Muscle of leg (tissue), 11 donors: ENCODE measurements around the gene ITPRID2. TPM values are rescaled to one million over a fixed set of nuclear protein-coding genes. Genes with fewer than 3 reads are reported as not detected.

Experiments
- DNase-seq: peaks from one replicate; pipeline ENCODE4 v3.0.0; 2013
- H3K27ac ChIP-seq: one replicate; pipeline ENCODE4 v1.5.1; 2013; ENCODE audit warnings: mild to moderate bottlenecking, low read length, control low read depth
- H3K27me3 ChIP-seq: one replicate; pipeline ENCODE4 v1.6.1; 2013; ENCODE audit warnings: low read length; ENCODE audit not compliant: control insufficient read depth, insufficient read depth
- H3K36me3 ChIP-seq: one replicate; pipeline ENCODE4 v1.6.1; 2013; ENCODE audit warnings: low read length; ENCODE audit not compliant: control insufficient read depth, insufficient read depth
- H3K4me1 ChIP-seq: one replicate; pipeline ENCODE4 v1.6.1; 2013; ENCODE audit warnings: low read length; ENCODE audit not compliant: control insufficient read depth, insufficient read depth
- H3K4me3 ChIP-seq: one replicate; pipeline ENCODE4 v1.5.1; 2013; ENCODE audit warnings: low read length, control low read depth
- H3K9me3 ChIP-seq: replicated peaks from 2 replicates; pipeline ENCODE4 v1.6.1; 2013; ENCODE audit warnings: low read depth, low read length; ENCODE audit not compliant: control insufficient read depth
- WGBS: methylation state at CpG from one replicate; pipeline ENCODE4 v1.1.5; 2013; ENCODE audit warnings: missing lambda C conversion rate; ENCODE audit not compliant: insufficient coverage; 5-methylcytosine and 5-hydroxymethylcytosine counted together
- polyA plus RNA-seq, 8 donors: library from polyadenylated mRNA; unstranded; fragments of 120-200 nt; gene quantifications; one replicate each; pipeline versions ENCODE4 v1.2.1 to v1.2.3, GENCODE V29; 2013; ENCODE audit warnings: inconsistent platforms in 1 of 8, low replicate concordance in 1 of 8; ENCODE audit not compliant: insufficient read length in 8 of 8, insufficient read depth in 1 of 8
- total RNA-seq: library from RNA; stranded (reverse); fragments of 120-200 nt; gene quantifications from one replicate; pipeline ENCODE4 v1.2.4, GENCODE V29; 2013

The ITPRID2 gene
- total and polyA plus RNA-seq, 9 donors: 44.2 to 68.8 (median 49.7) TPM

DNA sequence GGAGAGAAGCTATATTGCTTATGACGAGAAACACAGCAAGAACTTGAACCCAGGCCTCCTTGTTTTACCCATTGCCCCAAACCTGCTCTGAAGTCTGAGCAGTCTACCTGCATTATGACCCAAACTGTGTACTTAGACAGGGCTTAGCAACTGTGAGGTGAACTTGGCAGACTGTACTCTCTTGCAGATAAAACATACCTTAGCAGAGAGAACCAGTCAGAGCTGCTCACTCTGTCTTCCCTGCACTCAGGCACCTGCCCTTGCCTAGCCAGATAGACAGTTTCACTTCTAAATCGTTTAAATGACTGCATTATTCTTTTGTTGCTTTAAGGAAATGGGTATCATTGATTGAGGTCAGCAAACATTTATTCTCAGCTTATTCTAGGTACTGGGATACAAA lies 20.3 kb downstream of the ITPRID2 start:
- 100% methylated on average over 1 of the region's 2 CpGs for WGBS
- H3K27ac ChIP-seq: no peak overlapping the region

DNA sequence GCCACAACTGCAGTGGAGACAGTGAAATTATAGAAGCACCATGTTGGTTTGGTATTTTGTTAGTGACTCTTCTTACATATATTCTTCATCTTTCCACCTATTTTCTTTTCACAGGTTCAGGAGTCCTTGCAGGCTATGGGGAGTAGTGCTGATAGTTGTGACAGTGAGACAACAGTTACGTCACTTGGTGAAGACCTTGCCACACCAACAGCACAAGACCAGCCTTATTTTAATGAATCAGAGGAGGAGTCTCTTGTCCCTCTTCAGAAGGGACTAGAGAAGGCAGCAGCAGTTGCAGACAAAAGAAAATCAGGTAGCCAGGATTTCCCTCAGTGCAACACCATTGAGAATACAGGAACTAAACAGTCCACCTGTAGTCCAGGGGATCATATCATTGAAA lies 23.6 kb downstream of the ITPRID2 start:
- no CpG with 5 or more reads among the region's 1 CpG for whole genome bisulfite sequencing
- no peaks in the 10 kb centered on the region for H3K4me1 ChIP-seq
- no peak overlapping the region for H3K4me3 ChIP-seq
- peaks cover 37% of the 10 kb centered on the region for H3K36me3 ChIP-seq
- no peaks in the 10 kb centered on the region for H3K27me3 ChIP-seq
- no peaks in the 10 kb centered on the region for H3K9me3 ChIP-seq
- H3K27ac ChIP-seq: no peak overlapping the region
- no peak for DNase-seq

More for the DNA sequence above, 20.3 kb downstream of the ITPRID2 start:
- Histone ChIP-seq H3K36me3 (peaks cover 27% of the 10 kb centered on the region), H3K27me3 (no peaks in the 10 kb centered on the region), H3K4me1 (no peaks in the 10 kb centered on the region), H3K9me3 (no peaks in the 10 kb centered on the region), H3K4me3 (no peak overlapping the region)
- DNase-seq: no peak

DNA sequence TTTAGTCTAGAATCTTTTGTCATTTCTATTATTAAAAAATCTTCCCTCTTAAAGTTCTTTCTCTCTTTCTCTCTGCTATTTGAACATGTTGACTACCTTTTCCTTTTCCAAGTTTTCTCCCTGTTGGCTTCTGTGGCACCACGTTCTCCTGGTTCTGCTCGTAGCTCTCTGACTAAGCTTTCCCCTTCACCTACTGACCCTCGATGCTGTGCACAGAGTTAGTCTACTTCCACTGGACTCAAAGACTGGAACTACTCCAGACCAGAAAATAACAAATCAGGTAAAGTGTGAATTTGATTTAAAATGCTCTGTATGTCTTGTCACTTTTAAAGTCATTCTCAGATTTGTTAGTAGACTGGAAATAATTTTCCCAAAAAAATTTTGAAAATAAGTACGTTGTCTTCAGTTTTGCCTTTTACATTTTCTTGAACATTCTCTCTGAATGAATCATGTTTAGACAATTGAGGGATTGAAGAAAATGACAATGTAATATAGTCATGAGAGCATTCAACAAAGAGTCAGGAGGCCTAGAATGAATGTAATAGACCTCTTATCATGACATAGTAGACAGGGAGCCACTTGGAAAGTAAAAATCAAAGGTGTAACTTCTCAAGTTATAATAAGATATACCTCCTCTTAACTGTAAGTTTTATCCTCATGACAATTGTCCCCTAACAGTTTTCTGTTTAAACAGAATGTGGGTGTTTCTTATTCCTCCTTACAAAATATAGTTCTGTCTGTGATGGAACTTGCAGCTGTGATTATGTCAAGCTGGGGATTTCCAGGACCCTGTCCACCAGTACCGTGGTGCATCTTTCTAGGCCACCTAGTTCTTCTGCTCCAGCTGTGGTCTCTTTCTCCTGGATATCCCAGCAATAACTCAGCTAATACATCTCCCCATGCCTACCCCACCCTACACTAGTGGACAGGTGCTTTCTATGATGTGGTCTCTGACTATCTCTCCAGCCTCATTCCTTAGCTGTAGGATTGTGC lies 25.5 kb downstream of the ITPRID2 start:
- Histone ChIP-seq H3K4me3 (no peak overlapping the region), H3K27me3 (no peaks in the 10 kb centered on the region), H3K36me3 (peaks cover 40% of the 10 kb centered on the region), H3K27ac (no peak overlapping the region), H3K4me1 (no peaks in the 10 kb centered on the region), H3K9me3 (no peaks in the 10 kb centered on the region)
- WGBS: 33% methylated on average over 1 of the region's 5 CpGs
- DNase-seq: no peak

DNA sequence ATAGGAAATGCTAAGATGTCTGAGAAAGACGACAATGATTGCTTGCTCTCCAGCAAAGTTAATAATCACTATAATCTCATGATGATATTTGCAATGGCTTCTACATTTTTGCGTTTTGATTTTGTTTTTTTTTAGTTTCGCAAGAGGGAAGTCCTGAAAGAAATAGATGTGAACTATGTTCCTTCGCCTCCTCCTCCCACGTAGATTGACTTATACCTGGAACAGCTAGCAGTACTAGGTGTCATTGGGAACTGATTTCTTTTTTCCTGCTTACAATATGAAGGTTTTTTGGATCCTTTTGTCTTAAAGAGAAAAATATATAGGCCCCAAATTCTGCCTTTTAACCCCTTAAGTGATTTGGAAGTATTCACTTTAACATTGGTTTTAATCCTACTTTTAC lies 26.7 kb downstream of the ITPRID2 start:
- no peak overlapping the region for H3K4me3 ChIP-seq
- no CpG with 5 or more reads among the region's 5 CpGs for WGBS
- H3K27me3 ChIP-seq: no peaks in the 10 kb centered on the region
- H3K9me3 ChIP-seq: no peaks in the 10 kb centered on the region
- no peak for DNase-seq
- no peaks in the 10 kb centered on the region for H3K4me1 ChIP-seq
- H3K36me3 ChIP-seq: peaks cover 42% of the 10 kb centered on the region
- H3K27ac ChIP-seq: no peak overlapping the region

DNA sequence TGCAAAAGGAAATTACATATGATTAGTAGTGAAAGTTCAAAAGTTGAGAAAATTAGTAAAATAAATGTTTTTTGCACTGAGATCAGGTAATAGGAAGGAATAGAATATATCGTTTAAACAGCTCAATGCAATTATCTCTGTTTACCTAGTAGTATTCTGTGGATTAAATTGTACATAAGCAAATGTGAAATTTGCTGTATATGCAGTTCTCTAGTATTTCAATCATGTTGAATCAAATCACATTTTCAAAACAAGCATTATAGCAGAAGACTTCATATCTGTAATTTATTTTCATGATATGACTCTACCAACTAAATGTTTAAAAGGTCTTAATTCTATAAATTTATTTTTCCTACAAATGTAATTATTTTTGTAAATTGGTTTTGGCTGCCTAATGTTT lies 31.6 kb downstream of the ITPRID2 start:
- no peaks in the 10 kb centered on the region for H3K9me3 ChIP-seq
- no peaks in the 10 kb centered on the region for H3K27me3 ChIP-seq
- no peak overlapping the region for H3K4me3 ChIP-seq
- H3K36me3 ChIP-seq: peaks cover 23% of the 10 kb centered on the region
- no peaks in the 10 kb centered on the region for H3K4me1 ChIP-seq
- no peak overlapping the region for H3K27ac ChIP-seq
- no peak for DNase-seq
- no CpG with 5 or more reads among the region's 1 CpG for WGBS

DNA sequence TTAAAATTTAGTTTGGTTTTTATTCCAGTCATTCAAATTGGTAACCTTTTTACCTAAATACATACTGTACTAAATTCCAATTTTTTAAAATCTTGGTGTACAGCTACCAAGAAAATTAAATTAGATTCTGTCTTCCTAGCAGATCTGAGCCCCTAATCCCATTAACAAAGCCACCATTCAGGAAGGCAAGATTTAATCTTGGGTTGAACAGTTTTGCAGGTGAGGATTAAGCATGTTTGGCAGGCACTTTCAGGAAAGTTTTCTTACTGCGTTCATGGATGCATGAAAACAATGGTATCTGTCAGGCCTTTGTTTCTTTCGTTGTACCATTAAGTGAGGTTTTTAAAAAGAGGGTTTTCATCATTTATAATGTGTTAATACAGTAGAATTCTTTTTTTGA lies 32.8 kb downstream of the ITPRID2 start:
- no peak for DNase-seq
- Histone ChIP-seq H3K27ac (no peak overlapping the region), H3K4me1 (no peaks in the 10 kb centered on the region), H3K4me3 (no peak overlapping the region), H3K36me3 (peaks cover 20% of the 10 kb centered on the region), H3K9me3 (no peaks in the 10 kb centered on the region), H3K27me3 (no peaks in the 10 kb centered on the region)
- no CpG with 5 or more reads among the region's 2 CpGs for WGBS

GRCh38 chr2:181934694-181935093 lies 43.2 kb downstream of the ITPRID2 start:
- Histone ChIP-seq H3K36me3 (no peaks in the 10 kb centered on the region), H3K27me3 (no peaks in the 10 kb centered on the region)
- 100% methylated on average over 3 of the region's 5 CpGs for WGBS

GRCh38 chr2:181937473-181937872 lies 45.9 kb downstream of the ITPRID2 start:
- DNase-seq: peak; percentile 67
- Histone ChIP-seq H3K4me1 (no peaks in the 10 kb centered on the region), H3K4me3 (no peak overlapping the region), H3K9me3 (no peaks in the 10 kb centered on the region), H3K27me3 (no peaks in the 10 kb centered on the region), H3K36me3 (no peaks in the 10 kb centered on the region), H3K27ac (no peak overlapping the region)
- no CpG with 5 or more reads among the region's 2 CpGs for WGBS

More at GRCh38 chr2:181934694-181935093, 43.2 kb downstream of the ITPRID2 start:
- DNase-seq: no peak
- Histone ChIP-seq H3K9me3 (no peaks in the 10 kb centered on the region), H3K4me1 (no peaks in the 10 kb centered on the region), H3K27ac (no peak overlapping the region), H3K4me3 (no peak overlapping the region)

DNA sequence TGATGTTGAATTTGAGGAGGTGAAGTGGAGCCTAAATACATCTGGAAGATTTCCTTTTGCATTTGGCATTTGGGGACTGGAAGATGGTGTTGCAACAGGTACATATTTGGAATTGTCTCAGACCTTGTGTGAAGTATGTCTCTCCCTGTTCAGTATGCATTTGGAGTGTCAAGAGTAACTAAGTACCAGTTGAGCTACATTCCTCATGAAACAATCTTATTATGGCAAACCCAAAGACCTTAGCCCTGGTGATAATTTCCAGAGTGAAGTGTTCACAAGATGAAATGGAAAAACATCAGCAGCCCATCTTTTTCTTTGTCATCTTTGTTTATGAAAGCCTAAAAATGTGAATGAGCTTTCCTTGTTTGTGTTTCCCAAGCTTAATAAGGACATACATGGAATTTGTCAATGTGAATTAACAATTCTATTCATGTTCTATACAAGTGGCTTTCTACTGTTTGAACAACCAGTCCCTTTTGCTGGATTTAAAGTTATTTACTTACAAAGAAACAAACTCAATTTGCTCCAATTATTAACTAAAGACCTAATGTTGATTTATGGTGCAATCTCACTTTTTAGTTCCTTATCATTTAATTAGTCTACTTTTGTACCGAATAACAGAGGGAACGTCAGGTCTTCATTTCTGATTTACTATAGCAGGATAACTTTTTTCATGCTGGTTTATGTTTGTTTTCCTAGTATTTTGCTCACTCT lies 52.0 kb downstream of the ITPRID2 start:
- no CpG with 5 or more reads among the region's 2 CpGs for WGBS
- Histone ChIP-seq H3K27ac (no peak overlapping the region), H3K9me3 (no peaks in the 10 kb centered on the region), H3K36me3 (no peaks in the 10 kb centered on the region), H3K4me1 (no peaks in the 10 kb centered on the region), H3K4me3 (no peak overlapping the region), H3K27me3 (no peaks in the 10 kb centered on the region)
- DNase-seq: no peak

- Histone ChIP-seq H3K36me3 (no peaks in the 10 kb centered on the region), H3K4me3 (no peak overlapping the region), H3K27ac (no peak overlapping the region), H3K4me1 (no peaks in the 10 kb centered on the region), H3K27me3 (no peaks in the 10 kb centered on the region), H3K9me3 (no peaks in the 10 kb centered on the region)
- DNase-seq: no peak
- WGBS: 100% methylated on average over 2 of the region's 5 CpGs
Measured at GRCh38 chr2:181944164-181944913, 52.8 kb downstream of the ITPRID2 start.
